Right atrium auricular region (tissue), 2 donors: ENCODE data around the gene MLLT3. TPM values are rescaled to one million over a fixed set of nuclear protein-coding genes. Genes with fewer than 3 reads are reported as not detected.

Experiments
- DNase-seq: peaks from one replicate; pipeline ENCODE4 v3.0.0-alpha.2; 2019; ENCODE audit warnings: low spot score
- H3K27ac ChIP-seq, 2 donors: fragments of 200-600 bp; sonication (generic); 1 replicate in 1 of 2; 2 replicates in 1 of 2; pipeline ENCODE4 v1.5.1; 2016 to 2019
- H3K27me3 ChIP-seq, 2 donors: fragments of 200-600 bp; sonication (generic); one replicate each; pipeline versions ENCODE4 v1.5.1 to v1.6.0; 2017 to 2019
- H3K36me3 ChIP-seq: fragments of 200-600 bp; sonication (generic); one replicate; pipeline ENCODE4 v1.5.1; 2016
- H3K4me1 ChIP-seq, 2 donors: fragments of 200-600 bp; sonication (generic); one replicate each; pipeline versions ENCODE4 v1.5.1 to v1.6.0; 2017 to 2019
- H3K4me3 ChIP-seq, 2 donors: fragments of 200-600 bp; sonication (generic); 1 replicate in 1 of 2; 2 replicates in 1 of 2; pipeline ENCODE4 v1.5.1; 2017 to 2019; ENCODE audit warnings: mild to moderate bottlenecking in 1 of 2, moderate library complexity in 1 of 2
- H3K9me3 ChIP-seq, 2 donors: fragments of 200-600 bp; sonication (generic); one replicate each; pipeline ENCODE4 v1.5.1; 2019
- CTCF ChIP-seq, 2 donors: fragments of 200-600 bp; sonication (generic); IDR thresholded peaks; one replicate each; pipeline ENCODE4 v1.5.1; 2019; ENCODE audit warnings: antibody characterized with exemption in 2 of 2
- total RNA-seq, 2 donors: library from RNA; depleted of rRNA; stranded (reverse); fragments of >200 nt; gene quantifications; one replicate each; pipeline ENCODE4 v1.1.0, GENCODE V29; 2016

The MLLT3 gene
- 1 to 10 TPM; 5.3 to 7.6 TPM for total RNA-seq

GRCh38 chr9:20622330-20623020, at the start of gene MLLT3:
Gene MLLT3 (minus strand): TSS chr9:20622499.
- peak; percentile 94 for DNase-seq
- Histone ChIP-seq H3K4me1 (peaks cover 0 to 32% of the 10 kb centered on the region in 2 donors), H3K4me3 (peak within 1 kb of the TSS; percentile 95 to 96), H3K27me3 (no peaks in the 10 kb centered on the region), H3K36me3 (no peaks in the 10 kb centered on the region), H3K9me3 (no peaks in the 10 kb centered on the region), H3K27ac (peak within 1 kb of the TSS; percentile 92 to 95)
- peak in 1 of 2 donors; percentile 50 for TF ChIP-seq CTCF (IDR thresholded peaks at IDR 0.05)

- H3K9me3 ChIP-seq: no peaks in the 10 kb centered on the region
- H3K36me3 ChIP-seq: no peaks in the 10 kb centered on the region
- no peak overlapping the region for H3K4me3 ChIP-seq
- DNase-seq: no peak
- no peak overlapping the region for H3K27ac ChIP-seq
- no peak for TF ChIP-seq CTCF (IDR thresholded peaks at IDR 0.05)
- H3K4me1 ChIP-seq: no peaks in the 10 kb centered on the region
- H3K27me3 ChIP-seq: no peaks in the 10 kb centered on the region
These were observed 49.3 kb upstream of the MLLT3 start for GRCh38 chr9:20671635-20672034.

GRCh38 chr9:20670395-20670794, 48.1 kb upstream of the MLLT3 start:
- Histone ChIP-seq H3K36me3 (no peaks in the 10 kb centered on the region), H3K27me3 (no peaks in the 10 kb centered on the region), H3K4me1 (no peaks in the 10 kb centered on the region), H3K27ac (no peak overlapping the region), H3K9me3 (no peaks in the 10 kb centered on the region), H3K4me3 (no peak overlapping the region)
- TF ChIP-seq CTCF (IDR thresholded peaks at IDR 0.05): no peak
- no peak for DNase-seq

GRCh38 chr9:20664501-20664900, 42.2 kb upstream of the MLLT3 start:
- H3K9me3 ChIP-seq: no peaks in the 10 kb centered on the region
- H3K27ac ChIP-seq: no peak overlapping the region
- H3K36me3 ChIP-seq: no peaks in the 10 kb centered on the region
- no peaks in the 10 kb centered on the region for H3K4me1 ChIP-seq
- H3K27me3 ChIP-seq: no peaks in the 10 kb centered on the region
- no peak for TF ChIP-seq CTCF (IDR thresholded peaks at IDR 0.05)
- H3K4me3 ChIP-seq: no peak overlapping the region
- DNase-seq: no peak

GRCh38 chr9:20663133-20663532, 40.8 kb upstream of the MLLT3 start:
- Histone ChIP-seq H3K27ac (no peak overlapping the region), H3K4me3 (no peak overlapping the region), H3K36me3 (no peaks in the 10 kb centered on the region), H3K4me1 (no peaks in the 10 kb centered on the region), H3K27me3 (no peaks in the 10 kb centered on the region), H3K9me3 (no peaks in the 10 kb centered on the region)
- no peak for DNase-seq
- no peak for TF ChIP-seq CTCF (IDR thresholded peaks at IDR 0.05)

- Histone ChIP-seq H3K9me3 (no peaks in the 10 kb centered on the region), H3K27ac (no peak overlapping the region)
- no peak for TF ChIP-seq CTCF (IDR thresholded peaks at IDR 0.05)
These were observed 39.9 kb upstream of the MLLT3 start for GRCh38 chr9:20662156-20662555.

More at GRCh38 chr9:20662156-20662555, 39.9 kb upstream of the MLLT3 start:
- Histone ChIP-seq H3K36me3 (no peaks in the 10 kb centered on the region), H3K4me1 (no peaks in the 10 kb centered on the region), H3K27me3 (no peaks in the 10 kb centered on the region), H3K4me3 (no peak overlapping the region)
- no peak for DNase-seq
